ENCODE results near the gene THOC6. TPM values are rescaled to one million over a fixed set of nuclear protein-coding genes. Genes with fewer than 3 reads are reported as not detected.

The THOC6 gene
- total RNA-seq, 2 donors from 2014 or later = 19.0 to 24.7 TPM

DNA sequence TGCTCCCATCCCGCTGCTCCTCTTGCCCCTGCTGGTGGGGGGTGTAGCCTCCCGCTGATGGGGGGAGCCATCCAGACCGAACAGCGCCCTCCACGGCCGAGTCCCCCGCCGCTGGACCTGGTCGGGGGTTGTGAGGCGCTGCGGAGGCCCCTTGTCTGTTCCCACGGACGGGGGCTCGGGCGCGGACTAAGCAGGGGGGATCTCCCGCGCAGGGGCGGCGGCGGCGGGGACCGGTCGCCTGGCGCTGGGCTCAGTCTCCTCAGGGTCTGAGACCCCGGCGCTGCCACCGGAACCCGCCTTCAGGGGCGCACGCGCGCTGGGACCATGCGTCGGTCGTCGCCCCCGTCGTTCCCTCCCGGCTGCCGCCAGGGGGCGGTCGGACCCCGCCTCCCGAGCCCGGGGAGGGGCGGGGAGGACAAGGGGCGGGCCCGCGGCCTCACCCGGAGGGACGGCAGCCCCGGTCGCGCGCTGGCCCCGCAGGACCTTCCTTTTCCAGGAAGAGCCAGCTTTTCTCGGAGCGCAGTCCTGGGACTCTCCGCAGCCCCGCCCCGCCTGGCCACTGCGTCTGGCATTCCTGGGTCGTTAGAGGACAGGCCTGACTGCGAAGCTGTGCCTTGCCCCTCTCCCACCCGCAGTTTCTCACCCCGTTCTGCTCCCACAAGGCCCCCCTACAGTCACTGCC, 35.3 kb downstream of the THOC6 start:
- peak overlapping the region; percentile 39 to 41 for H3K27ac ChIP-seq
- no peaks in the 10 kb centered on the region for H3K27me3 ChIP-seq (replicated peaks; ENCODE audit: insufficient read depth)
- no peaks in the 10 kb centered on the region for H3K9me3 ChIP-seq
- H3K4me1 ChIP-seq (ENCODE audit: control insufficient read depth in 1 of 2, low read depth in 2 of 2) = peaks cover 11 to 20% of the 10 kb centered on the region in 2 donors
- H3K4me3 ChIP-seq = peak overlapping the region; percentile 94
- ATAC-seq (ENCODE audit: insufficient number of reproducible peaks, low FRiP score, low read depth) = peak; percentile 85
- DNase-seq (ENCODE audit: low spot score) = peak; percentile 54
- no peaks in the 10 kb centered on the region for H3K36me3 ChIP-seq
- TF ChIP-seq, protein P1, sequence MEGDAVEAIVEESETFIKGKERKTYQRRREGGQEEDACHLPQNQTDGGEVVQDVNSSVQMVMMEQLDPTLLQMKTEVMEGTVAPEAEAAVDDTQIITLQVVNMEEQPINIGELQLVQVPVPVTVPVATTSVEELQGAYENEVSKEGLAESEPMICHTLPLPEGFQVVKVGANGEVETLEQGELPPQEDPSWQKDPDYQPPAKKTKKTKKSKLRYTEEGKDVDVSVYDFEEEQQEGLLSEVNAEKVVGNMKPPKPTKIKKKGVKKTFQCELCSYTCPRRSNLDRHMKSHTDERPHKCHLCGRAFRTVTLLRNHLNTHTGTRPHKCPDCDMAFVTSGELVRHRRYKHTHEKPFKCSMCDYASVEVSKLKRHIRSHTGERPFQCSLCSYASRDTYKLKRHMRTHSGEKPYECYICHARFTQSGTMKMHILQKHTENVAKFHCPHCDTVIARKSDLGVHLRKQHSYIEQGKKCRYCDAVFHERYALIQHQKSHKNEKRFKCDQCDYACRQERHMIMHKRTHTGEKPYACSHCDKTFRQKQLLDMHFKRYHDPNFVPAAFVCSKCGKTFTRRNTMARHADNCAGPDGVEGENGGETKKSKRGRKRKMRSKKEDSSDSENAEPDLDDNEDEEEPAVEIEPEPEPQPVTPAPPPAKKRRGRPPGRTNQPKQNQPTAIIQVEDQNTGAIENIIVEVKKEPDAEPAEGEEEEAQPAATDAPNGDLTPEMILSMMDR (IDR thresholded peaks at IDR 0.05) = peak; percentile 97

DNA sequence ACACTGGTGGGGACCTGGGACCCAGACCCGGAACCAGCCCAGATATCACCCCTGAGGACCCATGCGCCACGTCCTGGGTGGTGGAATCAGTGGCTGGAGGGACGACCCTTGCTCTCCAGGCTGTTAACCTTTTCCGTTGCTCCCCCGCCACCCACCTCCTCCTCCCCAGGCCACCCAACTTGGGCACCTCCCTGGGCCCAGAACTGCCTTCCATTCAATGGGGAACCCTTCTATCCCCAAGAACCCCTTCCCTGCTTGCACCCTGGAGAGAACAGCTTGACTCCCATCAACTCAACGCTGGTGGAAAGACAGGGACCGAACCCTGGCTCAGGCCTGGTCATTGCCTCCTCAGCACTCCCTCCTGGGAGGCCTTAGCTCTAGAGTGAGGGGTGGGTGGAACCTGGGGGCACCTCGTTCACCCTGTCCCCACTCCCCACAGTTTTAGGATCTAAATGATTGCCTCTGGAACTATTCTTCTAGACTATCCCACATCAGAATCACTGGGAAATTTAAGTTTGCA, 35.9 kb downstream of the THOC6 start:
- peak overlapping the region; percentile 94 for H3K4me3 ChIP-seq
- TF ChIP-seq, protein P1 (IDR thresholded peaks at IDR 0.05) = no peak
- no peaks in the 10 kb centered on the region for H3K36me3 ChIP-seq
- peaks cover 11 to 23% of the 10 kb centered on the region in 2 donors for H3K4me1 ChIP-seq (ENCODE audit: control insufficient read depth in 1 of 2, low read depth in 2 of 2)
- ATAC-seq (ENCODE audit: insufficient number of reproducible peaks, low FRiP score, low read depth) = no peak
- DNase-seq (ENCODE audit: low spot score) = no peak
- peak overlapping the region; percentile 39 to 41 for H3K27ac ChIP-seq
- no peaks in the 10 kb centered on the region for H3K27me3 ChIP-seq (replicated peaks; ENCODE audit: insufficient read depth)
- H3K9me3 ChIP-seq = no peaks in the 10 kb centered on the region

DNA sequence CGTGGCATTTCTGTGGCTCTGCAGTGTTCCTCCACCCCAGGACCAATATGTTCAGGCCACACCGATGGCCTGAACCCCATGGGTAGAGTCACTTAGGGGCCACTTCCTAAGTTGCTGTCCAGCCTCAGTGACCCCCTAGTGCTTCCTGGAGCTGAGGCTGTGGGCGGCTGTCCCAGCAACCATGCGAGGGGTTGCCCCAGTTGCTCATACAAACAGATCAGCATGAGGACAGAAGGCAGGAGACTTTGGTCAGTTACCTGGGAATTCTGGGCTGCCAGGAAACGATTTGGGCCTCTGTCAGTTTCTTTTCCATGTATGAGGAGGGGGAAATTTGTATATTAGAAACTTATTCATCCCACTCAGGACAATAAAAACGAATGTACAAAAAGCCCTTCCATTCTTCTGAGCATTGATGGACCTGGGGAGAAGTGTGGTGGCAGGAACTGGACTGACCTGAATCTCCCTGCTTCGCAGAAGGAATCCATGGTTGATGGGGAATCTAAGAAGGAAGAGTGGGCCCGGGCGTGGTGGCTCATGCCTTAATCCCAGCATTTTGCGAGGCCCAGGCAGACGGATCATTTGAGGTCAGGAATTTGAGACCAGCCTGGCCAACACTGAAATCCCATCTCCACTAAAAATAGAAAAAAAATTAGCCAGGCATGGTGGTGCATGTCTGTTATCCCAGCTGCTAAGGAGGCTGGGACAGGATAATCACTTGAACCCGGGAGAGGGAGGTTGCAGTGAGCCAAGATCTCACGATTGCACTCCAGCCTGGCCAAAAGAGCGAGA, 36.7 kb downstream of the THOC6 start:
- no peak overlapping the region for H3K27ac ChIP-seq
- no peaks in the 10 kb centered on the region for H3K36me3 ChIP-seq
- no peak for ATAC-seq (ENCODE audit: insufficient number of reproducible peaks, low FRiP score, low read depth)
- H3K4me1 ChIP-seq (ENCODE audit: control insufficient read depth in 1 of 2, low read depth in 2 of 2) = peaks cover 18 to 31% of the 10 kb centered on the region in 2 donors
- H3K27me3 ChIP-seq (replicated peaks; ENCODE audit: insufficient read depth) = no peaks in the 10 kb centered on the region
- no peak for DNase-seq (ENCODE audit: low spot score)
- no peaks in the 10 kb centered on the region for H3K9me3 ChIP-seq
- no peak overlapping the region for H3K4me3 ChIP-seq
- TF ChIP-seq, protein P1 (IDR thresholded peaks at IDR 0.05) = no peak

DNA sequence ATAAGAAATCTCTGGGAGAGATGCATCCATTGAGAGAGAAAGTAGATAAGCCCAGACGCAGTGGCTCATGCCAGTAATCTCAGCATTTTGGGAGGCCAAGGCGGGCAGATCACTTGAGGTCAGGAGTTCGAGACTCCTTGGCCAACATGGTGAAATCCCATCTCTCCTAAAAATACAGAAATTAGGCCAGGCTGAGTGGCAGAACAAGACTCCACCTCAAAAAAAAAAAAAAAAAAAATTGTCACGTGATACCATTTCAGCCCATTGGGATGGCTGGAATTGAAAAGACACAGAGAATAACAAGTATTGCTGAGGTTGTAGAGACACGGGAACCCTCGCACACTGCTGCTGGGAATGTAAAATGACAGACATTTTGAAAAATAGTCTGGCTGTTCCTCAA, 38.7 kb downstream of the THOC6 start:
- Histone ChIP-seq H3K27ac (no peak overlapping the region), H3K27me3 (replicated peaks; ENCODE audit: insufficient read depth) (no peaks in the 10 kb centered on the region), H3K4me3 (no peak overlapping the region), H3K9me3 (no peaks in the 10 kb centered on the region), H3K4me1 (ENCODE audit: control insufficient read depth in 1 of 2, low read depth in 2 of 2) (peaks cover 22 to 43% of the 10 kb centered on the region in 2 donors), H3K36me3 (no peaks in the 10 kb centered on the region)
- DNase-seq (ENCODE audit: low spot score) (no peak), ATAC-seq (ENCODE audit: insufficient number of reproducible peaks, low FRiP score, low read depth) (no peak)
- TF ChIP-seq, protein P1 (IDR thresholded peaks at IDR 0.05) = no peak

Data from thoracic aorta (tissue), 2 donors.